Karpas-422 (cell line): ENCODE measurements around the gene DKK3. TPM values are rescaled to one million over a fixed set of nuclear protein-coding genes. Genes with fewer than 3 reads are reported as not detected.

Source experiments
- total RNA-seq: library from RNA; depleted of rRNA; stranded (reverse); fragments of >200 nt; shearing (Covaris generic); gene quantifications from 2 replicates; pipeline ENCODE4 v1.2.3, GENCODE V29; 2014; ENCODE audit warnings: low replicate concordance; rRNA removed

DKK3 gene
- total RNA-seq, 1 experiment from 2014 or later: not detected

Other genes with a start within 250 kb of the DKK3 start
- 47.8 and 61.2 TPM in 2 replicates for gene USP47, start 166.7 kb downstream of the DKK3 start, total RNA-seq
- 0.69 and 0.93 TPM in 2 replicates for gene MICAL2, start 102.0 kb upstream of the DKK3 start, total RNA-seq